ENCODE results near the gene APLP2.

APLP2 gene

GRCh38 chr11:130133716-130134115 is 64.0 kb downstream of the APLP2 start:
- Histone ChIP-seq H3K27me3 (ENCODE audit: insufficient read depth, low read length) (no peaks in the 10 kb centered on the region), H3K4me3 (ENCODE audit: low read length) (no peak overlapping the region), H3K36me3 (ENCODE audit: insufficient read depth, low read length) (peaks cover 84% of the 10 kb centered on the region), H2AFZ (ENCODE audit: low read depth, low read length) (no peak overlapping the region), H3K4me1 (ENCODE audit: insufficient read depth, low read length) (no peaks in the 10 kb centered on the region), H3K9me3 (ENCODE audit: low read length) (no peaks in the 10 kb centered on the region)

GRCh38 chr11:130136107-130136506 is 66.4 kb downstream of the APLP2 start:
- Histone ChIP-seq H3K27me3 (ENCODE audit: insufficient read depth, low read length) (no peaks in the 10 kb centered on the region), H3K36me3 (ENCODE audit: insufficient read depth, low read length) (peaks cover 78% of the 10 kb centered on the region), H3K9me3 (ENCODE audit: low read length) (no peaks in the 10 kb centered on the region), H2AFZ (ENCODE audit: low read depth, low read length) (no peak overlapping the region), H3K4me1 (ENCODE audit: insufficient read depth, low read length) (no peaks in the 10 kb centered on the region), H3K4me3 (ENCODE audit: low read length) (no peak overlapping the region)

GRCh38 chr11:130137999-130138398 is 68.3 kb downstream of the APLP2 start:
- Histone ChIP-seq H3K9me3 (ENCODE audit: low read length) (no peaks in the 10 kb centered on the region), H3K4me3 (ENCODE audit: low read length) (no peak overlapping the region), H2AFZ (ENCODE audit: low read depth, low read length) (no peak overlapping the region), H3K27me3 (ENCODE audit: insufficient read depth, low read length) (no peaks in the 10 kb centered on the region), H3K4me1 (ENCODE audit: insufficient read depth, low read length) (no peaks in the 10 kb centered on the region), H3K36me3 (ENCODE audit: insufficient read depth, low read length) (peaks cover 81% of the 10 kb centered on the region)

GRCh38 chr11:130139401-130139800 is 69.7 kb downstream of the APLP2 start:
- no peaks in the 10 kb centered on the region for H3K9me3 ChIP-seq (ENCODE audit: low read length)
- H3K4me1 ChIP-seq (ENCODE audit: insufficient read depth, low read length): peaks cover 9% of the 10 kb centered on the region
- no peak overlapping the region for H3K4me3 ChIP-seq (ENCODE audit: low read length)
- H3K27me3 ChIP-seq (ENCODE audit: insufficient read depth, low read length): no peaks in the 10 kb centered on the region
- no peak overlapping the region for H2AFZ ChIP-seq (ENCODE audit: low read depth, low read length)
- peaks cover 79% of the 10 kb centered on the region for H3K36me3 ChIP-seq (ENCODE audit: insufficient read depth, low read length)

GRCh38 chr11:130141561-130142341 is 72.1 kb downstream of the APLP2 start:
- Histone ChIP-seq H3K9me3 (ENCODE audit: low read length) (no peaks in the 10 kb centered on the region), H3K4me1 (ENCODE audit: insufficient read depth, low read length) (peaks cover 26% of the 10 kb centered on the region), H3K36me3 (ENCODE audit: insufficient read depth, low read length) (peaks cover 67% of the 10 kb centered on the region), H3K4me3 (ENCODE audit: low read length) (no peak overlapping the region), H3K27me3 (ENCODE audit: insufficient read depth, low read length) (no peaks in the 10 kb centered on the region), H2AFZ (ENCODE audit: low read depth, low read length) (no peak overlapping the region)

- Histone ChIP-seq H3K4me1 (ENCODE audit: insufficient read depth, low read length) (peaks cover 26% of the 10 kb centered on the region), H3K27me3 (ENCODE audit: insufficient read depth, low read length) (no peaks in the 10 kb centered on the region), H3K36me3 (ENCODE audit: insufficient read depth, low read length) (peaks cover 59% of the 10 kb centered on the region), H3K9me3 (ENCODE audit: low read length) (peaks cover 2% of the 10 kb centered on the region), H3K4me3 (ENCODE audit: low read length) (no peak overlapping the region), H2AFZ (ENCODE audit: low read depth, low read length) (no peak overlapping the region)
Measured at GRCh38 chr11:130144141-130144540, 74.4 kb downstream of the APLP2 start.

GRCh38 chr11:130144861-130145281 is 75.2 kb downstream of the APLP2 start:
- Histone ChIP-seq H3K27me3 (ENCODE audit: insufficient read depth, low read length) (no peaks in the 10 kb centered on the region), H3K9me3 (ENCODE audit: low read length) (peaks cover 2% of the 10 kb centered on the region), H3K36me3 (ENCODE audit: insufficient read depth, low read length) (peaks cover 56% of the 10 kb centered on the region), H3K4me3 (ENCODE audit: low read length) (no peak overlapping the region), H3K4me1 (ENCODE audit: insufficient read depth, low read length) (peaks cover 26% of the 10 kb centered on the region), H2AFZ (ENCODE audit: low read depth, low read length) (no peak overlapping the region)

- Histone ChIP-seq H3K4me1 (ENCODE audit: insufficient read depth, low read length) (peaks cover 26% of the 10 kb centered on the region), H3K36me3 (ENCODE audit: insufficient read depth, low read length) (peaks cover 51% of the 10 kb centered on the region), H3K9me3 (ENCODE audit: low read length) (peaks cover 2% of the 10 kb centered on the region), H2AFZ (ENCODE audit: low read depth, low read length) (no peak overlapping the region), H3K4me3 (ENCODE audit: low read length) (no peak overlapping the region), H3K27me3 (ENCODE audit: insufficient read depth, low read length) (no peaks in the 10 kb centered on the region)
Measured at GRCh38 chr11:130145311-130145812, 75.7 kb downstream of the APLP2 start.

GRCh38 chr11:130145975-130146776 is 76.5 kb downstream of the APLP2 start:
- H3K4me1 ChIP-seq (ENCODE audit: insufficient read depth, low read length): peaks cover 26% of the 10 kb centered on the region
- H3K36me3 ChIP-seq (ENCODE audit: insufficient read depth, low read length): peaks cover 51% of the 10 kb centered on the region
- H3K9me3 ChIP-seq (ENCODE audit: low read length): peaks cover 2% of the 10 kb centered on the region
- no peak overlapping the region for H2AFZ ChIP-seq (ENCODE audit: low read depth, low read length)
- H3K4me3 ChIP-seq (ENCODE audit: low read length): no peak overlapping the region
- no peaks in the 10 kb centered on the region for H3K27me3 ChIP-seq (ENCODE audit: insufficient read depth, low read length)

GRCh38 chr11:130146796-130147195 is 77.1 kb downstream of the APLP2 start:
- H2AFZ ChIP-seq (ENCODE audit: low read depth, low read length): no peak overlapping the region
- no peaks in the 10 kb centered on the region for H3K27me3 ChIP-seq (ENCODE audit: insufficient read depth, low read length)
- peaks cover 2% of the 10 kb centered on the region for H3K9me3 ChIP-seq (ENCODE audit: low read length)
- peaks cover 26% of the 10 kb centered on the region for H3K4me1 ChIP-seq (ENCODE audit: insufficient read depth, low read length)
- H3K4me3 ChIP-seq (ENCODE audit: low read length): no peak overlapping the region
- H3K36me3 ChIP-seq (ENCODE audit: insufficient read depth, low read length): peaks cover 45% of the 10 kb centered on the region

GRCh38 chr11:130148796-130149326 is 79.2 kb downstream of the APLP2 start:
- H3K27me3 ChIP-seq (ENCODE audit: insufficient read depth, low read length): no peaks in the 10 kb centered on the region
- H3K9me3 ChIP-seq (ENCODE audit: low read length): peaks cover 2% of the 10 kb centered on the region
- H2AFZ ChIP-seq (ENCODE audit: low read depth, low read length): no peak overlapping the region
- no peak overlapping the region for H3K4me3 ChIP-seq (ENCODE audit: low read length)
- peaks cover 22% of the 10 kb centered on the region for H3K4me1 ChIP-seq (ENCODE audit: insufficient read depth, low read length)
- peaks cover 28% of the 10 kb centered on the region for H3K36me3 ChIP-seq (ENCODE audit: insufficient read depth, low read length)

GRCh38 chr11:130150790-130151189 is 81.1 kb downstream of the APLP2 start:
- no peak overlapping the region for H2AFZ ChIP-seq (ENCODE audit: low read depth, low read length)
- no peak overlapping the region for H3K4me3 ChIP-seq (ENCODE audit: low read length)

GRCh38 chr11:130151196-130151595 is 81.5 kb downstream of the APLP2 start:
- Histone ChIP-seq H3K4me3 (ENCODE audit: low read length) (no peak overlapping the region), H3K4me1 (ENCODE audit: insufficient read depth, low read length) (peaks cover 4% of the 10 kb centered on the region)

More at GRCh38 chr11:130150790-130151189, 81.1 kb downstream of the APLP2 start:
- Histone ChIP-seq H3K9me3 (ENCODE audit: low read length) (peaks cover 2% of the 10 kb centered on the region), H3K36me3 (ENCODE audit: insufficient read depth, low read length) (peaks cover 23% of the 10 kb centered on the region), H3K27me3 (ENCODE audit: insufficient read depth, low read length) (no peaks in the 10 kb centered on the region), H3K4me1 (ENCODE audit: insufficient read depth, low read length) (peaks cover 4% of the 10 kb centered on the region)

More at GRCh38 chr11:130151196-130151595, 81.5 kb downstream of the APLP2 start:
- peaks cover 2% of the 10 kb centered on the region for H3K9me3 ChIP-seq (ENCODE audit: low read length)
- peaks cover 22% of the 10 kb centered on the region for H3K36me3 ChIP-seq (ENCODE audit: insufficient read depth, low read length)
- no peaks in the 10 kb centered on the region for H3K27me3 ChIP-seq (ENCODE audit: insufficient read depth, low read length)
- no peak overlapping the region for H2AFZ ChIP-seq (ENCODE audit: low read depth, low read length)
